Measurements from ENCODE around the gene SOCS4.

Gene SOCS4

DNA sequence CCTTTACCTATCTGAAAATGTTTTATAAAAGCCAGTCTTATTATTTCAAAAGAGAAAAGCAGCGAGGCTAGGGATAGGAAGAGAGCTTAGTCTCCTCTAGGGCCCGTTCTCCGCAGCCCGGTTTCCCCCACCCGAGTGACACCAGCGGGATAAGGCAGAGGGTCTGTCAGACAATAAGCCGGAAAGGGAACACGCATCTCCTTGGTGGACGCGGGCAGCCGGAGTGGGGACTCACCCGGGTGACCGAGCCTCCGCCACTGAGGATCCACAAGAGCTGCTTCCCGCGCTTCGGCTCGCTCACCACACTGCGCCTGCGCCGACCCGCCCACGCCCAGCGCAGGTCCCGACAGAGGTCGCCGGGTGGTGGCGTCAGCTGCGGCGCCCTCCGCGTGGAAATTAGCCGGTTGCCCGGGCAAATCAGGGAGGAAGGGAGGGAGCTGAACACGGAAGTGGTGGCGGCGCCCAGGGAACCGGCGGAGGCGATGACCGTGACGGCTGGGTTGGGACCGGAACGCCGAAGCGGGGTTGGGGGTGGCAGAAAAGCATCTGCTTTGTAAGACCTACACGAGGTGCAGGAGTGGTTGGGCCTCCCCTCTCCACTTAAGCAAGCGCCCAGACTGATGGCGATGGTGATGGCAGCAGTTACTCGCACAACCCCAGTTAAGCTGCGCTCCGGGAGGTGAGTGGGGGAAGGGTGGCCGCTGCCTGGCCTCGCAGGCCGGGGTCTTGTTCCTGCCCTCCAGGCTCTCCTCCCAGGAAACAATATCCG is at the start of gene SOCS4, which contains the start of gene WDHD1:
Gene SOCS4, plus strand, starts transcription at position 444 of the 769 bp plus-strand sequence. CDS start 15,806 bp downstream, outside the sequence.
Gene WDHD1, minus strand, starts transcription at position 307 of the 769 bp plus-strand sequence. CDS start 312 bp downstream, outside the sequence.
- ChIA-PET POLR2A (ENCODE audit: low non-redundant PET) (interaction anchor here (0.8 to 1.0 kb wide), 3 partner anchors 12 to 25 kb away, joined by 3 read pairs; no protein-coding TSS in a partner anchor), CTCF (interaction anchor here (0.5 to 2.0 kb wide), 5 partner anchors 11 to 461 kb away, joined by 3 to 8 read pairs (median 4); partner anchors contain the start of gene MAPK1IP1L)
- peak; percentile 93 for DNase-seq (ENCODE audit: low spot score)
- no peak for TF ChIP-seq CTCF (conservative IDR thresholded peaks at IDR 0.05; ENCODE audit: low read depth)
- peak within 1 kb of the TSS; percentile 86 for H3K27ac ChIP-seq

GRCh38 chr14:54979039-54979438 is 48.0 kb upstream of the SOCS4 start:
- no peak for TF ChIP-seq CTCF (conservative IDR thresholded peaks at IDR 0.05; ENCODE audit: low read depth)
- POLR2A ChIA-PET (ENCODE audit: low non-redundant PET) = no interaction called here
- CTCF ChIA-PET = no interaction called here
- no peak for DNase-seq (ENCODE audit: low spot score)
- no peak overlapping the region for H3K27ac ChIP-seq

DNA sequence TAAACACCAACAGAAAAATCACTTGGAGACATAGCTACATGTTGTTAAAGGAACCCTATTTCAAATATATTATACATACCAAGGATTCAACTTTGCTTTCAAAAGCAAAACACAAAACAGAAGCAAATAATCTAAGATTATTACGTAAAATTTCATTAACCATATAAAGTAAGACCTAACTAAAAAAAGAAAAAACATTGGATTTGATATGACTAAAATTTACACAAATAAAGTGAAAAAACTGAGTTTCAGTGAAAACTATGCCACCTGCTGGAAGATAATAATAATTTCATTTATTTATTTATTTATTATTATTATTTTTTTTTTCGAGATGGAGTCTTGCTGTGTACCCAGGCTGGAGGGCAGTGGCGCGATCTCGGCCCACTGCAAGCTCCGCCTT is 45.3 kb upstream of the SOCS4 start:
- H3K27ac ChIP-seq = no peak overlapping the region
- POLR2A ChIA-PET (ENCODE audit: low non-redundant PET) = no interaction called here
- no peak for DNase-seq (ENCODE audit: low spot score)
- CTCF ChIA-PET = interaction anchor here (0.6 to 0.7 kb wide), 5 partner anchors 116 to 1842 kb away, joined by 3 to 5 read pairs (median 3); no protein-coding TSS in a partner anchor
- TF ChIP-seq CTCF (conservative IDR thresholded peaks at IDR 0.05; ENCODE audit: low read depth) = no peak; the same call in 1 of the 2 replicates

DNA sequence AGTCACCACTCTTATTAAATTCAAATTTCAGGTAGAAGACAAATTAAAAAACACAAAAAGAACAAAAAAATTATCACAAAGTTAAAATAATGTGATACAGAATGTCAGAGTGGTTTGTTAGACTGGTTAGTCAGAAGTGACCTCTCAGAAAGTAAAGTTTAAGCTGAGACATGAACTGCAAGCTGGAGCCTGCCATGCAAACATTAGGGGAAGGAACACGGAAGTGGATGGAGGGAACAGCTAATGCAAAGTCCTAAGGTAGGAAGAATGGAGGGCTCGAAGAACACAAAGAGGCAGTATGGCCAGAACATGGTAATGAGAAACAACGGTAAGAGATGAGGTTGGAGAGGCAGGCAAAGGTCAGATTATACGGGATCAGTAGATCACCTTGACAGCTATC is 41.9 kb upstream of the SOCS4 start:
- DNase-seq (ENCODE audit: low spot score) = peak; percentile 12
- no peak overlapping the region for H3K27ac ChIP-seq
- CTCF ChIA-PET = no interaction called here
- POLR2A ChIA-PET (ENCODE audit: low non-redundant PET) = no interaction called here
- TF ChIP-seq CTCF (conservative IDR thresholded peaks at IDR 0.05; ENCODE audit: low read depth) = no peak

- no peak for DNase-seq (ENCODE audit: low spot score)
- ChIA-PET POLR2A (ENCODE audit: low non-redundant PET) (no interaction called here), CTCF (no interaction called here)
- no peak for TF ChIP-seq CTCF (conservative IDR thresholded peaks at IDR 0.05; ENCODE audit: low read depth)
- H3K27ac ChIP-seq = no peak overlapping the region
Observed at GRCh38 chr14:55000381-55000780, 26.7 kb upstream of the SOCS4 start.

GRCh38 chr14:55005071-55005470 is 22.0 kb upstream of the SOCS4 start:
- ChIA-PET POLR2A (ENCODE audit: low non-redundant PET) (interaction anchor here (0.8 kb wide), 1 partner anchor 22 kb away, joined by 3 read pairs; the partner anchor contains the start of genes SOCS4 and WDHD1), CTCF (no interaction called here)
- no peak overlapping the region for H3K27ac ChIP-seq
- TF ChIP-seq CTCF (conservative IDR thresholded peaks at IDR 0.05; ENCODE audit: low read depth) = no peak
- DNase-seq (ENCODE audit: low spot score) = no peak
